GM19025 (cell line): Measurements from ENCODE around the gene VPREB3.

Experiments
- ATAC-seq: cut with Tn5 transposase; IDR thresholded peaks from one replicate; pipeline ENCODE4 v1.9.1; 2021; ENCODE audit warnings: mild to moderate bottlenecking, low read depth, moderate library complexity; ENCODE audit not compliant: unreplicated experiment

VPREB3 gene, protein sequence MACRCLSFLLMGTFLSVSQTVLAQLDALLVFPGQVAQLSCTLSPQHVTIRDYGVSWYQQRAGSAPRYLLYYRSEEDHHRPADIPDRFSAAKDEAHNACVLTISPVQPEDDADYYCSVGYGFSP

DNA sequence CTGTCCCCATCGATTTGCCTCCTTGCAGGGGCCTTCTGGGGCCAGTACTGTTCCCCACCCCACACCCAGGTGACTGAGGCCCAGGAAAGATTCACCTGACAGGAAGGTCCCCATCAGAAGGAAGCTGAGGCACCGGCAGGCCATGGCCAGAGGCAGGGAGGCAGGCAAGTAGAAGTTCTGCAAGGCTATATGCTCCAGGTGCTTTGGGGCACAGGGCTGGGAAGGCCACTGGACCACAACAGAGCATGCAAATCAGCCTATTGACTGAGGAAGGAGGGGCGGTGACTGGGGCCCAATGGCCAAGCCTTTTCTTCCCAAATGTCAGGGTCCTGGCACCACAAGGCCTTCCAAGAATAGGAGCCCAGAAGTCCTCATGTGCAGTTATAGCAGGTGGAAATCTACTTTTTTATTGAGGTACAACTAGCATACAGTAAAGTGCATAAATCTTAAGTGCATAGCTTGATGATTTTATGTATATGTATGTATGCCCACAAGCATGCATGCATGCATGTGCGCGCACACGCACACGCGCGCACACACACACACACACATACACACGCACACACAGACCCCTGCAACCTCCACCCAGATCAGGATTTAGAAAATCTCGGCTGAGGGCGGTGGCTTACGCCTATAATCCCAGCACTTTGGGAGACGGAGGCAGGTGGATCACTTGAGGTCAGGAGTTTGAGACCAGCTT is at the start of gene VPREB3:
Gene VPREB3, minus strand, starts transcription at position 206 of the 700 bp plus-strand sequence. Its CDS starts 62 bp downstream, at position 144.
- no peak for ATAC-seq

DNA sequence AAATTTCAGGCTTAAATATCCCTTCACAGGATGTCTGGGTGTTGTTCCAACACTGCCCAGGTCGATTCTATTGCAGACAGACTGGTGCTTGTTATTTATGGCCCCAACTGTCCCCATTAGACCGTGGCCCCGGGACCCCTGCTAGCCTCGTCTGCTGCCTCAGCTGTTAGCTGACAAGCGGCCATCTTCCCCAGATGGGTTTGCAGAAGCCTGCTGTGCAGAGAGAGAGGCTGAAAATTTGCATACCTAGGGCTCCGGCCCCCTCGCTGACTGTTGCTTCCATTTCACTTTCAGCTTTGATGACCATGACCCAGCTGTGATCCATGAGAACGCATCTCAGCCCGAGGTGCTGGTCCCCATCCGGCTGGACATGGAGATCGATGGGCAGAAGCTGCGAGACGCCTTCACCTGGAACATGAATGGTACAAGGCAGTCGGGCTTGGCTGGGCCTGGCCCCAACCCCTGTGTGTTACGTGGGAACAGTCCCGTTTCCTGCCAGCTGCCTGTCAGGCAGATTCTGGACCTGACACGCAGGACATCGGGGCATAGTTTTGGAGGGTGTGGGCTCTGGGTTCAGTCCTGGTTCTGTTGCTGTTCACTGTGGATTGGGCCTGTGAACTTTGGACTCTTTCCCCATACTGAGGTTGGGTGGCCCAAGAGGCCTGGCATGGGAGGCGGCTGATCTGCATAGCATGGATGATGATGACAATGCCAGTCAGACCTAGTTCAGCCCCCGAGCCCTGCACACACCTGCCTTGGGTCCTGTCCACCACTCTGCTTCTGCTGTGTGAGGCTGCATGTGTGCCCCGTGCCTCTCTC is 49.0 kb upstream of the VPREB3 start:
- ATAC-seq = no peak

DNA sequence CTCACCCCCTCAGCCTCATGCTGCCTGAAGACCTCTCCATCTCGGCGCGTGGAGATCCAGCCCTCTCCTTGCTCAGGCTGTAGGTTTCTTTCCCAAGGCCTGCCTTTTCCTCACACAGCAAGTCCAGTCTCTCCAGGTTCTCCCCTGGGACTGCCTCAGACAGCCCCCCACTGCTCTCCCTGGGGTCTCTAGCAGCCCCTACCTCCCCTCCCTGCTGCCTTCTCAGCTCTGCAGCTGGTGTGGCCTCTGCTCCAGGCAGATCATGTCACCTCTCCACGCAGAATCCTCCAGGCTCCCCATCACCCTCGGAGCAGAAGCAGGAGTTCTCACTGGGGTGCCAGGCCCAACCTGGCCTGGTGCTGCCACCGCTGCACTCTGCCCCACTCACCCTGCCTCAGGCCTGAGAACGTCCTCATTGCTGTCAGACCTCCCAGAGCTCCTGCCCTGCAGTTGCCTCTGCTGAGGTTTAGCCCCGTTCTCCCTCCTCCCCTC is 47.7 kb upstream of the VPREB3 start:
- no peak for ATAC-seq

DNA sequence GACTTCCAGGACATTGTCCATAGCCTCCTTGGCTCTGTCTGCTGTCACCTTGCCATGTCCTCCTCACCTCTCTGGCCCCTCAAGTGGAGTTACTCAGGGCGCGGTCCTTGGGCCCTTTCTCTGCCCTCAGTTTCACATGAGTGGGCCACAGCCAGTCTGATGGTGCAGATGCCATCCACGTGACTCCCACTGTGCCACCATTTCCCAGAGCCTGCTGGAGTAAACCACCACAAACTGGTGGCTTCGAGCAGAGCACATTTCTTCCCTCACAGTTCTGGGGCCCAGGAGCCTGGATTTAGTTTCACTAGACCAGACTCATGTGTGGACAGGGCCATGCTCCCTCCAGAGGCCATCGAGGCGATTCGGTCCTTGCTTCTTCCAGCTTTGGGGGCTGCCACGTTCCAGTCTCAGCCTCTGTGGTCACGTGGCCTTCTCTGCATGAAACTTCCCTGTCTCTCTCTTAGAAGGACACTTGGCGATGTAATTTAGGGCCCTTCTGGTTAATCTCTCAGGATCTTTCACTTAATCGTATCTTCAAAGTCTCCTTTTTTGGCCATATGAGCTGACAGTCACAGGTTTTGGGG is 47.1 kb upstream of the VPREB3 start:
- no peak for ATAC-seq

DNA sequence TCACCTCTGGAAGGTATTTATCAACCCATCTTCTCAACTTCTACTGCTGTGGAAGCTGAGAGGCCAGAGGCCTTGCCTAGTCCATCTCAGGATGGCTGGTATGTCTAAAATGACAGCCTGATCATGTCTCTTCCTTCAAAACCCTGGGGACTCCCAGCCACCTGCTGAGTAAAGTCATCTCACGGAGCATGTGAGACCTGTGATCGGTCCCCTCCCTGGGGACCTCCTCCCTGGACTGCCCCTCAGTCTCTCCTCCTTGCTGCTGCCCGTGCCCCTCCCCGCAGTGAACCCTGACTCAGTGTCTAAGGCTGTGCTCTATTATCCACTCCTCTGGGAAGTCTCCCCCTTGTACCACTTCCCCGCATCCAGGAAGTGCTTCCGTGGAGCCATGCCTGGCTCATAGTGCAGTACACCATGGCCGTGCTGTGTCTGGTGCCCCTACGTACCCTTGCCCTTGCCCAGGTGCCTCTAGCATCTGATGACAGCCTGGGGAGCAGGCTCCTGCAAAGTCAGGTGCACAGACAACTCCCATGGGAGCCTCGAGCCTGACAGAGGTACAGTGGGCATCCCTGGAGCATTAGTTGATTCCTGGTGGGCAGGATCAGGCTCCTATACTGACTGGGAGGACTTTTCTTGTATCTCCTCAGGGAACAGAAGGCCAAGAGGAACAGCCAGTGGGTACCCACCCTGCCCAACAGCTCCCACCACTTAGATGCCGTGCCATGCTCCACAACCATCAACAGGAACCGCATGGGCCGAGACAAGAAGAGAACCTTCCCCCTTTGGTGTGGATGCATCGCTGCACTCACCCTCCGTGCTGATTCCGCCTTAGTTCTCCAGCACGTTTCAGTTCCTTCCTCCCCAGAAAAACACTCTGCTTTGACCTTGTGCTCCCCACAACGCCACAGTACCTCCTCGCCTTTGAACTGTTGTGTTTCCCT is 46.3 kb upstream of the VPREB3 start:
- ATAC-seq = peak; percentile 61

DNA sequence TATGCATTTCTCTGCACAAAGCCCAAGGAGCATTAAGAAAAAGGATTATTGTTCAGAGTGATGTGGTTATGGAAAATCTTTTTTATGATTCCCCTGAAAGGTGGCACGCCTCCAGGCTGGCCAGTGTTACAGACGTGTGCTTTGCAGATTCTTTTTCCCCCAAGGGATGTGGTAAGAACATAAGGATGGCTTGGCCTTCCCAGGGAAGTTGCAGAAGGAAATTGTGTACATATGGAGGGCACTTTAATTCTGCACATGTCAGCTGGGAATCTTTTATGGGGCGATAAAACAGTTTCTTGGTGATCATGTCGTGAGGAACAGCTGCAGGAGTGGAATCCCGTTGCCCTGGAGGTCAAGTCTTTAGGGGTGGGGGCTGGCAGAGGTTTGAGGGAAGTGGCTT is 42.2 kb upstream of the VPREB3 start:
- ATAC-seq = no peak

DNA sequence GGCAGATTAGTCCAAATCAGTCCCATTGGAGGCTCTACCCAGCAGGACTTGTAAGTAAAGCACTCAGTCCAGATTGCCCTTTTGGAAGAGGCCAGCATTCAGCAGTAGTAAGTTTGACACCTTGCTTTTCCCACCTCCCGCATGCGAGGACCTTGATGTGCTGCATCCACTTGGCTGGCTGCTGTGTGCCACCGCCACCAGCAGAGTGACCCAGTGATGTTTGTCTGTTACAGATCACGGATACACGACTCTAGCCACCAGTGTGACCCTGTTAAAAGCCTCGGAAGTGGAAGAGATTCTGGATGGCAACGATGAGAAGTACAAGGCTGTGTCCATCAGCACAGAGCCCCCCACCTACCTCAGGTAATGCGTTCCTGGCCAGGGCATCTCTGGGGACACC is 39.1 kb upstream of the VPREB3 start:
- no peak for ATAC-seq

DNA sequence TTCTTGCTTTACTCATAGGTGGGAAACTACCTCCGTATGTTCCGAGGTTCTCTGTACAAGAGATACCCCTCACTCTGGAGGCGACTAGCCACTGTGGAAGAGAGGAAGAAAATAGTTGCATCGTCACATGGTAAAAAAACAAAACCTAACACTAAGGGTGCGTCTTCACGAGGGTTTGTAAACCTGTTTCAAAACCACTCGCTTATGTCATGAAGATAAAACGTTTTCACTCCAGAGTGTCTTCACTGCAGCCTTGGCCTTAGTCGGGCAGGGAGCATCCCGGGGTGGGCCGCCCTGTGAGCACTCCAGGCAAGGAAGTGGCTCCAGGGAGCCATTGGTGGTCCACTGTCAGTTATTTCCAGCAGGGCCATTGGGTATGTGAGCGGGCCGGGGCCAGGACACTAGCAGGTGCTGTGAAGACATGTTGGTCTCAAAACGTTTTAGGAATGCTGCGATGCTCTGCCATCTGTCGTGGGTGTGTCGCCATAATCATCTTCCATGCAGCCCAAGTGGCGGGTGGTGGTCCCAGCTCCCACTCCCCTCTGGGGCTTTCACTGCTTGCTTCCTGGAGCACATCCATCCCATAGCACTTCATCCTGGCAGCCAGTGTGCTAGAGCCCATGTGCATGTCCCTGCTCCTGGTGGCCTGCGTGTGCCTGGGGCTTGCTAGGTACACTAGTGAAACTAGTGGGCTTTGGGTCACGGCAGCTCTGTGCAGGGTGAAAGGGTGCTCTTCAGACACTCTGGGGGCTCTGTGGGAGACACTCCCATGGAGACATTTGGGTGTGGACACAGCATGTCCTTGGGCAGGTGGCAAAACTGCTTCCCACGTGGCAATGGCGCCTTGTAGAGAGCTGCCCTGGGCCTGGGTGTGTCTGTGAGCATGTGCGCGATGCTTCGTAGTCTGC is 37.8 kb upstream of the VPREB3 start:
- ATAC-seq = no peak

DNA sequence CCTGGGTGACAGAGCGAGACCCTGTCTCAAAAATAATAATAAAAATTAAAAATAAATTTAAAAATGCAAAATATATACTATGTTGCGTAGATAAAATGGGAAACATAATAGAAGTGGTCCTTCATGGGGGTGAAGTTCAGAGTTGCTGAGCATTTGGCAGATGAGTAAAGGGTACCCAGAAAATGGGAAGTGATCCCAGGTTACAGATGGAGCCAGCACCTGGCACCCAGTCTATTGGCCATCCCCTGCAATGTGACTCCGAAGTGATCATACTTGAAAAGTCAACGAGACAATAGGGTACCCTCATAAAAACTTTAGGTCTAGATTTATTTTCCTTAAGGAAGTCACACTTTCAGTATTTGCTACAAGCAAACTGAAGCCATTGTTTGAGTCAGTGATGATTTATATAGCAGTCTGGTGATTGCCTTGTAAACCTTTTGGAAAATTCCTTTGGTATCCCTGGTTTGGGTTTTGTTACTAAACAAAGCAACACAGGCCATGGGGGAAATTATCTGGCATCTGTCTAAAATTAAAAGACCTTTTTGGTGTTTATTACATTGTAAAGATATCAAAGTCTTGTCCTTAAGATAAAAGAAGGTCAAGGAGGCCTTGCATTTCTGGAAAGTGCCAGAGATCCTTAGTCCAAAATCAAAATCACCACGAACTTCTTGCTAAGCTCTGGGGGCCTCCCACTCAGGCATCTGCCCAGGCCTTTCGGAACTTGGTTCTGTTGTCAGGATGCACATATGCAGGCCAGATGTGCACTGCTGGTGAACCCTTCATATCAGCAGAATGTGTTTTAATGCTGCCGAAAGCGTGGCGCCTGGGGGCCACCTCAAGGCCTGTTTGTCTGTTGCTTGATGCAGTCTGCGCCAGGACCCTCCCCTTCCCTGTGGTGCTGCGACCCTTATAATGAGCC is 36.9 kb upstream of the VPREB3 start:
- ATAC-seq = no peak

DNA sequence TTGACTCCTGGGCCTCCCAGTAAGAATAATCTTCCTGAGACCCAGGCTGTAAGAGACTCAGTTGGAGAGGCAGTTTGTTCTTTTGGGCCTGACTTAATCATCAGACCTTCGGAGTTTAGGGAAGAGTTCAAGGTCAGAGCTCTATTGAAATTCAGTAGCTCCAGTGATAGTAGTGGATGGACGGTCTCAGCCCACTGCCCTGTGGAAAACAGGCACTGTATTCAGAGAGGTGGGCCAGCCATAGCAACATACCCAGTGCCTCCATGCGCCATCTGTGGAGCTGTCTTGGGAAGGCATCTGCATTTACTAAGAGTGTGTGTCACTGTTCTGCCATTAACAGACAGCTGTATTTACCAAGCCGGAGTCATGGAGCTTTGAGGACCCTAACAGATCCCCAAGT is 35.4 kb upstream of the VPREB3 start:
- ATAC-seq = no peak

DNA sequence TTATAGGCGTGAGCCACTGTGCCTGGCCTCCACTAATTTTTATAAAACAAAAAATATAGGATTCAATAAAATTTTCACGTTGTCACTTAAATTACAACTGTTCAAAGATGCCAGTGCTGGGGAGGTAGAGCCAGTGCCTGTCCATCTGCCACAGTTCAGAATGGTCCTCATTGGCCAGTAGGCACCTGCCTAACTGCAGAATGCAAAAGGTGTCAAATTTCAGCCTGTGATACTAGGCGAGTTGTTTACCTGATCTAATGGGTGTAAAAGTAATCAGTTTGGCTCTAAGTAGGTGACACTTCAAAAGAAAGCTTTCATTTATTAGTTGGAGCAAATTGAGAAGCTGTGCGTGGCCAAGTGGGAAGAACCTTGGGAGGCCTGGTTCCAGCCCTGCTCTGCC is 34.9 kb upstream of the VPREB3 start:
- no peak for ATAC-seq

DNA sequence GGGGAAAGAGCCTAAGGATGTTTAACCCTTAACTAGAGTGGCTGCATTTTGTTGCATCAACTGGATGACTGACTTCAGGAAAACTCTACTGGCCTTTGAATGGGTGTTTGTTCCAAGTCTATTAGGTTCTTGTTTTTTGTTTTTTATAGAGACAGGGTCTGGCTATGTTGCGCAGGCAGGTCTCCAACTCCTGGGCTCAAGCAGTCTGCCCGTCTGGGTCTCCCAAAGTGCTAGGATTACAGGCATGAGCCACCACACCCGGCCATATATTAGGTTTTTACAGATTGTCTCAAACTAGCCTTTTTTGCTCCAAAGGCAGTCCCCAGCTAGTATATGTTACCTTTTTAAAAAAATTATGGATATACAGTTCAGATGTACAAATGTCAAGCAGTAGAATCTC is 33.7 kb upstream of the VPREB3 start:
- no peak for ATAC-seq

DNA sequence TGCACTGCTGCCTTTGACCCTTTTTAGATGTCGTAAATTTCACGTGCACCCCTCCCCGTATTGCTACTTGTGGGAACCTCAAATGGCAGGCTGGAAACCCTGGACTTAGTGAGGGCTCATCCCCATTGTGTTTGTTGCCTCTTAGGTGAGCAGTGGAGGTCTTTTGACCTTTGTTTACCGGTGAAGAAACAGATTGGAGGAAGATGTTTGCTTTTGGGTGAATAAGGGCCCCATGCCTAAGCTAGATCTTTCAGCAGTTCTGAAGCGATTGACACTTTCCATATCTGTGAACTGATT is 33.3 kb upstream of the VPREB3 start:
- ATAC-seq = no peak

DNA sequence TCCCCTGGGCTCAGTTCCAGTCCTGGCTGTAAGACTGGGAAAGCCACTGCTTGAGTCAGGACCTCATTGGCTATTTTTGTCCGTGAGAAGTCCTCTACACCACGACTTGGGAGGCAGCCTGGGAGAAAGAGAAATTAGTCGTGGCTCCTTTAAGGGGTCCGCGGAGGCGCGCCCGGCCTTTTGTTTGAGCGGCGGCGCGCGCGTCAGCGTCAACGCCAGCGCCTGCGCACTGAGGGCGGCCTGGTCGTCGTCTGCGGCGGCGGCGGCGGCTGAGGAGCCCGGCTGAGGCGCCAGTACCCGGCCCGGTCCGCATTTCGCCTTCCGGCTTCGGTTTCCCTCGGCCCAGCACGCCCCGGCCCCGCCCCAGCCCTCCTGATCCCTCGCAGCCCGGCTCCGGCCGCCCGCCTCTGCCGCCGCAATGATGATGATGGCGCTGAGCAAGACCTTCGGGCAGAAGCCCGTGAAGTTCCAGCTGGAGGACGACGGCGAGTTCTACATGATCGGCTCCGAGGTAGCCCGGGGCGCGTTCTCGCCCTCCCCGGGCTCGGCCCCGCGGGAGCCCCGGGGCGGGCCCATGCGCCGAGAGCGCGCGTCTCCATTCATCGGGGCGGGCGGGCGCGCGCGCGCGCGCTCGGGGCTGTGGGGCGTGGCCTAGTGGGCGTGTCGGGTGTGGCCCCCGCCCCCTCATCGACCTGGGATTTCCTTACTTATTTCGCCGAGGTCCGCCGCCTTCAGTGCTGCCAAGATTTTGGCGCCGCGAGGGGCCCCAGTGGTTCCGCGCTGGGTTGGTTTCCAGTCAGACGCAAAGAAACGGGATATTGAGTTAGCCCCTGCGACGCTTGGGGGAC is 32.8 kb upstream of the VPREB3 start, which contains the start of gene SMARCB1:
Gene SMARCB1, plus strand, starts transcription at position 215 of the 848 bp plus-strand sequence. Its CDS starts 204 bp downstream, at position 419.
- peak; percentile 68 for ATAC-seq

DNA sequence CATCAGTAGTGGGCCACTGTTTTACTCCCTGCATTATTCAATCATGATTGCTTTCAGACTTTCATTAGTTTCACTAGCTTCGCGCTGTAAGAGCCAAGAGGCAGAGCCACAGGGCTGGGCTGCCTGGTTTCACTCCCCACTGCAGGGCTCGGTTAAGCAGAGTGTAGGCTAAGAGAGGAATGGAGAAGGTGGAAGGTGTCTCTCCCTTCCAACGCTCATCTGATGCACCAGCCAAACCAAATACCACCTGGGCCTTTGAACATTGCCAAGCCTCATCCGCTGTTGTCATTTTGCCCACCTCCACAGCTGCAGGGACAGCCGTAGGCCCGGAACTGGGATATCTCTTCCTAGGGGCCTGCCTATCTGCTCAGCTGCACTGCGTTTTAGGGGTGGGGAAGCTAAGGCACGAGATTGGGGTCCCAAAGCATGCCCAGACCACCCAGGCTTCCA is 32.1 kb upstream of the VPREB3 start:
- ATAC-seq = no peak

DNA sequence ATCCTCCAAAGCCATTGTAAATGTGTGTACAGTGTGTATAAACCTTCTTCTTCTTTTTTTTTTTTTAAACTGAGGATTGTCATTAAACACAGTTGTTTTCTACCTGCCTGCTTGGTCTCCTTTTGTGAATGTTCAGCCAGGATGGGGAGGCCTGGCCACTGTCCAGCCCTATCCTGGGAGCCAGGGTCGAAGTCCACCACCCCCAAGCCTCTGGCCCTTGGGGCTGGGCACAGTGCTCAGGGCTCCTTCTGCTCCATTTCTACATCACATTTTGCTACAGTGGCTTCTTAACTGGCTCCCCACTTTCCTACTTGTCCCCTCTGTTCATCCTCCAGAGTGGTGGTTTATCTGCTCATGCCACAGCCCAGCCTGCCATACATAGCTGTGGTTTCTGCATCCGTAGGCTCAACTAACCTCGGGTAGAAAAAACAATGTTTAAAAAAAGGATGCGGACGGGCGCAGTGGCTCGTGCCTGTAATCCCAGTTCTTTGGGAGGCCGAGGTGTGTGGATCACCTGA is 30.0 kb upstream of the VPREB3 start:
- no peak for ATAC-seq
